HUDEP-2 (cell line): ENCODE measurements around the gene CEMIP.

Experiments used
- DNase-seq, 76 experiments: peaks; one replicate each; lab custom pipeline; 2025; ENCODE audit not compliant: unreplicated experiment in 76 of 76; lab: John Stamatoyannopoulos, UW

Gene CEMIP

GRCh38 chr15:80846031-80846815, 67.1 kb downstream of the CEMIP start:
- DNase-seq = no peak

DNA sequence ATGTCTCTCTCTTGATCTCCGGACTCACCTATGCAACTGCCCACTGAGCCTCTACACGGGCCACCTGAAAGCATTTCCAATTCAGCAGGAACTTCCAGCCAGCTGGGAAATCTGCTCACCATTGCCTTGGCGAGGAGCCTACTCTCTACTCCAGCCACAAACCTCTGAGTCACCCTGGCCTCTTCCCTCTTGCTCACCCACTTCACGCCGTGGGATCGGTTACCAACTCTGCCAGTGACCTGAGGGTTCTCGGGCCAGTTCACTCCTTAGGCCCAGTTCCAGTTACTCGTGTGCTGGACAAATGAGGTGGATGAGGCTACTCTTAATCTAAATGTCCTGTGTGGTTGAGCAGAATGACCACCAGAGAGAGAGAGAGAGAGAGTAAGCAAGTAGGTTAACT, 70.1 kb downstream of the CEMIP start:
- peak in 2 of 76 experiments; percentile 3 to 10 for DNase-seq

DNA sequence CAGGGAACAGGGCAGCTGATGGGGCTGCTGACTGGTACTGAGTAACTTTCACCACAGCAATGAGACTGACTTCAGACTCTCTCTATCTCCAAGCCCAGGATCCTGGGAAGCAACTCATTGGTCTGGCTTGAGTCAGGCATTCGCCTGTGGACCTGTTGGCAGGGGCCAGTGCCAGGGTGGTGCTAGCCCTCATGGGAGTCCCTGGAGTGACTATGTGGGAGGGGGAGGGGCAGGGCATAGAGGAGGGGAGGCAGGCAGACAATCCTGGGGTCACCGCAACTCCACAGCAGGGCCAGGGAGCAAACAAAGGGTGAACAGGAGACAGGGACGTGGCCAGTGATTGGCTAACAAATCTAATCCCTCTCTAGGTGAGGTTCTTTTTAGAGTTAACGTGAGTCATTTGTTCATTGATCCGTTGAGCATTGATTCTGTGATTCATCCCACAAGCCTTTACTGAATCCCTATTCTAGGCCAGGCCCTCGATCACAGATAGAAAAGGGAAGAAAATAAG, 71.8 kb downstream of the CEMIP start:
- no peak for DNase-seq

GRCh38 chr15:80852676-80853075, 73.5 kb downstream of the CEMIP start:
- no peak for DNase-seq

DNA sequence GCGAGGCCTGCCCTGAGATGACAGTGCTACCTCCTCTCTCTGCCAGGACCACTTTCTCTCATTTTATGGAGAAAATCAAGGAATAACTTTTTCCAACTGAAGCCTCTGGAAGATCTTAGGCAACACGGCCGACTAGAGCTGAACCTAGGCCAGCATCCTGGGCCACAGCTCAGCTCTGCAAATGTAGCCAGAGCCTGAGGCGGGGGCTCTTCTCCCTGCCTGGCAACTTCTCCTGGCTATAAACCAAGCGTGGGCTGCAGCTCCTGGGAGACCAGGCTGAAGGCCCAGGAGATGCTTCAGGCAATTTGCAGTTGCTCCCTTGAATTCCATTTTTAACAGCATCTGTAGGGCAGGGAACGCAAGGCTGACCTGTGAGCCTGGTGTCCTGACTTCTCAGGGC, 74.9 kb downstream of the CEMIP start:
- no peak for DNase-seq

- DNase-seq = no peak
These were observed 76.0 kb downstream of the CEMIP start for GRCh38 chr15:80855206-80855605.

DNA sequence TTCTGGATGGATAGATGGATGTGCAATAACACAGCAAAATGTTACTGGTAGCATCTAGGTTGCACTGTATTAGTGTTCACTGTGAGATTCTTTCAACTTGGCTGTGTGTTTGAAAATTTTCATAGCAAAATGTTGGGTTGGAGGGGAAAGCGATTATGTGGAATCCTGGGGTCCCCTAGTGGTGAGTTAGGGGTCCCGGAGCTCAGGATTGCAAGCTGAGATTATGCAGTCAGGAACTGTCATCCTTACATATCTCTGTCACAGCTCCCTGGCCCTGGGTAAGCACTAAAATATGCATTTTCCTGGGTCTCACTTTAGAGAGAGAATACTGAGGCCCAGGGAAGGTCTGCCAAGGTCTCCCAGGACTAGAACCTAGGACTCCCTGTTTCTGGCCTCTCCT, 77.2 kb downstream of the CEMIP start:
- no peak for DNase-seq

DNA sequence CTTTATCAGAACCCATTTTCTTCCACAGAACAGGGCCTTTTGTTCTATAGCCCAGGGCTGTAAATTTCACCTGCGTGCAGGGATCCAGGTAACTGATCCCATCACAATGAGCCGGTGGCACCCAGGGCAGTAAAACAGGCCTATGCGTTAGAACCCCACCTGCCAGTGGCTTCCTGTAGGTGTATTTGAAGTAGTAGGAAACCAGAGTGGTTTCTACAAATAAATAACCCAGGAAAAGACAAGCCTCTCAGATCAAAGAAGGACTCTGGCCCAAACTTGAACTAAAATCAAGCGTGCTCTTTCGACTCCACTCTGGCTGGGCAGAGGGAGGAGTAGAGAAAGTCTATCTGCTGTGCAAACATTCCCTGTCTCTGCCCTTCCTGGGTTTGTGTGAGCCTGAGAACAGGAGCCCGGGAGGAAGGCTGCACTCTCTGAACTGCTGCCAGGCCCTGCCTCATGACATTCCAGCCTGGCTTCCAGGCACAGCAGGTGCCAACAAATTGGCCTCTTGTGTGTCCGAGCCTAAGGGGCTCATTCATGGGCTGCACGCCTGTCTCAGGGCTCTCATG, 77.7 kb downstream of the CEMIP start:
- no peak for DNase-seq

- no peak for DNase-seq
These were observed 82.6 kb downstream of the CEMIP start for GRCh38 chr15:80861731-80862170.

DNA sequence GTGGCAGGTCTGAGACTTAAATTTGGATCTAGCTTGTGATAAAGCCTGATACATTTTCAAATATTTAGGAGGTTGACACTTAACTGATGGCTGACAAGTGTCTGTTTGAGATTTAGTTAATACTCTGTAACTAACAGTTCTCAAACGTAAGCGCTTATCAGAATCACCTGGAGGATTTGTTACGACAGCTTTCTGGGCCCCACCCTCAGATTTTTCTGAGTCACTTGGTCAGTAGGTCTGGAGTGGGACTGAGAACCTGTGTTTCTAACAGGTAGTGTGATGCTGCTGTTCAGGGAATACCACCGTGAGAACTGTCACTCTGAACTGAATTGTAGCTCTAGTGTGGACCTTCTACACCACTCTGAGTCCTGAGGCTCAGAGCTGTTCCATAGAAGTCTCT, 85.5 kb downstream of the CEMIP start:
- DNase-seq = no peak

GRCh38 chr15:80866936-80867335, 87.8 kb downstream of the CEMIP start:
- DNase-seq = no peak

- no peak for DNase-seq
These were observed 91.2 kb downstream of the CEMIP start for GRCh38 chr15:80870366-80870765.

GRCh38 chr15:80870893-80871292, 91.7 kb downstream of the CEMIP start:
- no peak for DNase-seq

DNA sequence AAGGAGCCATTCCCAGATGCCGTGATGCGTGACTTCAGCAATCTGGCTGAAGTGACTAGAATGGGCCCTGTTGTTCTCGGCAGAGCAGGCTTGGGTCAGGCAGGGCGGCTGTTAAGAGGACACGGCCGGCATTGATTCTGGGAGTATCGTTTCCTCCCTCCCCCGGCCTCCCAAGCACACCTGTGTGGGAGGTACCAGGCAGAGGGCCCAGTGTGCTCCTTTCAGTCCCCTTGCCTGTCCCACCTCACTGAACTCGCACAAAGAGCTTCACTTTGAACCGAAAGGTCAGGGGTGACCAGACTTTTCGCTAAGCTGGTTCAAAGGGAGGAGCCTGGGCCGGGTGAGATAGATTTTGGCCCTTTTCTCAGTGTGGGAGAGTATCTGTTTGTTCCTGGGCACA, 92.7 kb downstream of the CEMIP start:
- no peak for DNase-seq

DNA sequence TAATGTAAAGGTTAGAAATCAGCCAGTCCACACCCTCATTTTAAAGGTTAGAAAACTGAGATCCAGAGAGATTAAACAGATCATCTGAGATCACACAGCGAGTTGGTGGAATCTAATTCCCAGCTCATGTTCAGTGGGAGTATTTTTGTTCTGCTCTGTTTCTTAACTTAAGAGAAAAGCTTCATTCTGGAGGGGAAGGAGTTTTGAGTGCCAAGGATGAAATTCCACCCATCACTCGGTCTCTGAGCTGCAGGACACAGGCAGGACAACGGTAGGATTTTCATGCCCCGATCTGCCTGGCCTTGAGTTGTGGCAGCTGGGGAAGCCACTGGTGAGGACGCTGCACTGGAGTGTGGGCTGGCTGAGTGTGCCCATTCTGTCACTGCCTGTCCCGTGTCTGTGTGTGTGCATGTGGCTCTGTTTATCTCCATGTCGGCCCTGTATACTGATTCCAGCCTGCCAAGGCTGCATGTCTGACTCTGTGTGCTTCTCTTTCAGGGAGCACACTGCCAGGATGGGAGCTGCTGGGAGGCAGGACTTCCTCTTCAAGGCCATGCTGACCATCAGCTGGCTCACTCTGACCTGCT, 94.3 kb downstream of the CEMIP start:
- no peak for DNase-seq

- DNase-seq = no peak
These were observed 96.6 kb downstream of the CEMIP start for GRCh38 chr15:80875568-80876347.

DNA sequence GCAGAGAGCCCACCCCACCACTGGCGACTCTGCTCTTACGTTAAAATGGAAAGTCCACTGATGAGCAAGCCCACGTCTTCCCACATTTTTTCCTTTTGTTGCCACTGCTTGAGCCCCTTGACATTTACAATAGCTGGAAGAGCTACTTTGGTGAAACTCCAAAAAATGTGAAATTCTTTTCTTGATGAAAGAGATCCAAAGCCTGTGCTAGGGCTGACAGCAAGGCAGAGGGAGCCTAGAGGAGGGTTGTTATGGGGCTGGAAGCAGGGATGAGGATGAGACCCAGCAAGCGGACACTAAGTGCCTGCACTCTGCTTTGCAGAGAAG, 97.1 kb downstream of the CEMIP start:
- DNase-seq = no peak

GRCh38 chr15:80878242-80878866, 99.2 kb downstream of the CEMIP start:
- DNase-seq = no peak

- DNase-seq = no peak
These were observed 99.7 kb downstream of the CEMIP start for GRCh38 chr15:80878867-80879250.

DNA sequence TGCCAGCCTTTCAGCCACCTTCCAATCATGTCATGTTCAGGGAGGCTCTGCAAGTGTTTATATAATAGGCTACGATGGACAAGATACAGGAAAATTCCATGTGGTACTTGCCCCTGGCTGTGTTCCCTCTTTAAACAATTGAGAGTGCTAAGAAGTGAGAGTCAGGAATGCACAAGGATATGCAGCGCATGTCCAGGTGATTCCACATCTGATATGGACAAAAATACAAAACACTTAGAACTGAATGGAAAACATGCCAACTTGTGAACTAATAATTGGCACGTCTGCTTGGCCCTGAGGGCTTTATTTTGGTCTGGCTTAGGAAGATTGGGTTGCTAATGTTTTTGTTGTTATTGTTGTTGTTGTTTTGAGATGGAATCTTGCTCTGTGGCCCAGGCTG, 100.9 kb downstream of the CEMIP start:
- DNase-seq = no peak

GRCh38 chr15:80883641-80884040, 104.5 kb downstream of the CEMIP start:
- no peak for DNase-seq
